K562 (cell line): ENCODE results near the gene PRTN3. TPM values are rescaled to one million over a fixed set of nuclear protein-coding genes. Genes with fewer than 3 reads are reported as not detected.

ENCODE experiments used
- C11orf30 ChIP-seq: fragments of 450-650 bp; IDR thresholded peaks from 2 replicates; pipeline ENCODE4 v1.6.1; 2016; ENCODE audit warnings: low read depth, mild to moderate bottlenecking
- ESRRB ChIP-seq: fragments of 250-450 bp; sonication (Bioruptor Pico); IDR thresholded peaks from 2 replicates; pipeline ENCODE4 v1.5.0; 2020; ENCODE audit warnings: mild to moderate bottlenecking, moderate library complexity, borderline replicate concordance
- ETV6 ChIP-seq, 3 experiments: fragments of 150-350 bp in 1 of 3; sonication (generic) in 1 of 3; formaldehyde crosslinking in 1 of 3; IDR thresholded peaks; 2 replicates each; pipeline versions ENCODE4 v1.6.1 to v1.8.0; 2014 to 2022; ENCODE audit warnings: borderline replicate concordance in 2 of 3, low read depth in 2 of 3, antibody characterized with exemption in 1 of 3, low read length in 1 of 3, mild to moderate bottlenecking in 1 of 3, missing genetic modification reagents in 1 of 3
- MBD1 ChIP-seq: fragments of 250-450 bp; sonication (Bioruptor Pico); IDR thresholded peaks from 2 replicates; pipeline ENCODE4 v1.8.0; 2022; ENCODE audit warnings: inconsistent platforms
- MTA1 ChIP-seq: fragments of 450-650 bp; IDR thresholded peaks from 2 replicates; pipeline ENCODE4 v1.6.1; 2017; ENCODE audit warnings: borderline replicate concordance
- MTA3 ChIP-seq: fragments of 450-650 bp; formaldehyde crosslinking; IDR thresholded peaks from 2 replicates; pipeline ENCODE4 v1.6.1; 2017; ENCODE audit warnings: mild to moderate bottlenecking, borderline replicate concordance
- NUFIP1 ChIP-seq: fragments of 450-650 bp; IDR thresholded peaks from 2 replicates; pipeline ENCODE4 v1.6.1; 2018; ENCODE audit not compliant: partially characterized antibody
- PHB ChIP-seq: fragments of 250-450 bp; sonication (Bioruptor Pico); IDR thresholded peaks from 2 replicates; pipeline ENCODE4 v1.5.0; 2021
- RBM15 ChIP-seq: fragments of 200-400 bp; formaldehyde crosslinking; IDR thresholded peaks from 2 replicates; pipeline ENCODE4 v1.6.1; 2018; ENCODE audit warnings: mild to moderate bottlenecking, low read length, moderate library complexity; ENCODE audit not compliant: insufficient read depth
- SMAD3 ChIP-seq: fragments of 450-650 bp; formaldehyde crosslinking; conservative IDR thresholded peaks from 2 replicates; pipeline ENCODE4 v1.4.0; 2020; ENCODE audit warnings: mild to moderate bottlenecking
- TAF7 ChIP-seq: fragments of 450-650 bp; IDR thresholded peaks from 2 replicates; pipeline ENCODE4 v1.6.1; 2016; ENCODE audit warnings: missing genetic modification characterization, missing compliant biosample characterization
- U2AF1 ChIP-seq: fragments of 200-400 bp; formaldehyde crosslinking; optimal IDR thresholded peaks from 2 replicates; pipeline ENCODE3; 2017; ENCODE audit warnings: mild to moderate bottlenecking, low read depth, low read length, moderate library complexity
- ZKSCAN8 ChIP-seq: fragments of 200-800 bp; sonication (Bioruptor generic); IDR thresholded peaks from 2 replicates; pipeline ENCODE4 v1.6.1; 2016; ENCODE audit warnings: missing genetic modification characterization, missing compliant biosample characterization
- ZNF511 ChIP-seq: sonication (generic); formaldehyde crosslinking; IDR thresholded peaks from 2 replicates; pipeline ENCODE4 v1.8.0; 2022; ENCODE audit warnings: mild to moderate bottlenecking, missing genetic modification reagents
- ZNF764 ChIP-seq: fragments of 250-450 bp; sonication (Bioruptor Pico); IDR thresholded peaks from 2 replicates; pipeline ENCODE4 v1.4.0; 2020; ENCODE audit warnings: low read depth, mild to moderate bottlenecking, moderate library complexity
- ZNF785 ChIP-seq: fragments of 250-450 bp; sonication (Bioruptor Pico); IDR thresholded peaks from 2 replicates; pipeline ENCODE4 v1.4.0; 2020; ENCODE audit warnings: mild to moderate bottlenecking
- polyA plus RNA-seq, 8 experiments: library from polyadenylated mRNA; depleted of rRNA in 4 of 8; stranded (reverse) in 5 of 8; unstranded in 3 of 8; fragments of >200 nt; fragmentation: Nextera tagmentation in 2 of 8; fragmentation: Illumina TruSeq in 1 of 8; extraction: Ambion mirVana in 2 of 8; extraction: Trizol in 1 of 8; gene quantifications; 2 replicates each; pipeline versions ENCODE4 v1.2.1 to v1.2.3, GENCODE V29; 2011 to 2014; ENCODE audit warnings: inconsistent platforms in 1 of 8, missing spikeins in 1 of 8
- total RNA-seq, 7 experiments: library from RNA; depleted of rRNA in 6 of 7; stranded (reverse); fragments of >200 nt in 6 of 7; fragmentation: Illumina TruSeq in 2 of 7; extraction: Trizol in 2 of 7; gene quantifications; 2 replicates each; pipeline versions ENCODE4 v1.2.1 to v1.2.3, GENCODE V29; 2011 to 2021; ENCODE audit warnings: low replicate concordance in 1 of 7
- TF ChIP-seq, protein P1 (sequence below): sonication (generic); formaldehyde crosslinking; IDR thresholded peaks from 2 replicates; pipeline ENCODE4 v1.8.0; 2022; ENCODE audit warnings: missing genetic modification reagents, mild to moderate bottlenecking, borderline replicate concordance
- TF ChIP-seq, protein P2 (sequence below): sonication (generic); formaldehyde crosslinking; IDR thresholded peaks from 2 replicates; pipeline ENCODE4 v1.8.0; 2022; ENCODE audit warnings: missing genetic modification reagents, mild to moderate bottlenecking, borderline replicate concordance
- TF ChIP-seq, protein P3 (sequence below): fragments of 250-450 bp; sonication (Bioruptor Pico); IDR thresholded peaks from 2 replicates; pipeline ENCODE4 v1.8.0; 2021; ENCODE audit warnings: moderate library complexity, mild to moderate bottlenecking, inconsistent platforms
- TF ChIP-seq, protein P4 (sequence below): sonication (generic); formaldehyde crosslinking; IDR thresholded peaks from 2 replicates; pipeline ENCODE4 v1.5.0; 2020; ENCODE audit warnings: missing genetic modification reagents

Gene PRTN3
- total and polyA plus RNA-seq, 9 of the 15 experiments (the other 6 are each of a cell fraction or from before 2014, with no cell fraction given): 0.14 to 0.86 (median 0.43) TPM; not detected in 3

DNA sequence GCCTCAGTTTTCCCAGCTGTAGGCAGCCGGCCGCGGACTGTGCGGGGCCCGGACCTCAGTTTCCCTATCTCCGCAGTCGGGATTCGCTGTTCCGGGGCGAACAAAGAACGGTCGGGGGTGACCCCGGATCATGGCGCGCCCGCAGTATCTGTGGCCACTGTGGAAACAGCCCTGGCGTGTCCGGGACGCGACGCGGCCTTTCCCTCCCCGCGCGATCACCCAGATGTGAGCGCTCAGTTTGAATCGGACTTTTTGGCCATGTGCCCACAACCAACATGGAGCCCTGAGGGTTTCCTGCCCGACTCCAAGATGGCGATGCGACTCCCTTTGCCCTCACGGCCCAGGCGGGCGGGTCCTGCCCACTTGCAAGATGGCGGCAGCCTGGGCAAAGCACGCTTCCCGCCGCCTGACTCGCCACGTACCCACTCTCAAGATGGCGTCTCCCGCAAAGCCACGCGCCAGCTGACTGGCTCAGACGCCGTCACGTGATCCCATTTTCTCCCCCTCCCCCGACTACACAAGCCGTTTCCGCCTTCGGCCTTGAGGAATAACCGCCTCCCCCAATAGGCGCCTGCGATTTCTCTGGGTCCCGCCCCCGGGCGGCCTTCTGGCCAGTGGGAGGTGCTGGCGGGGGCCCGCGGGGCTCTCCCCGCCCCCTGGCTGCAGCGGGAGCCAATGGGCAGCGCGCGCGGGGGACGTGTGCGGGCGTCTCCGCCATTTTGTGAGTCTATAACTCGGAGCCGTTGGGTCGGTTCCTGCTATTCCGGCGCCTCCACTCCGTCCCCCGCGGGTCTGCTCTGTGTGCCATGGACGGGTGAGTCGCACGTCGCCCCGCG is 43.9 kb upstream of the PRTN3 start, which contains the start of gene PTBP1 (continued):
- TF ChIP-seq, protein P1, sequence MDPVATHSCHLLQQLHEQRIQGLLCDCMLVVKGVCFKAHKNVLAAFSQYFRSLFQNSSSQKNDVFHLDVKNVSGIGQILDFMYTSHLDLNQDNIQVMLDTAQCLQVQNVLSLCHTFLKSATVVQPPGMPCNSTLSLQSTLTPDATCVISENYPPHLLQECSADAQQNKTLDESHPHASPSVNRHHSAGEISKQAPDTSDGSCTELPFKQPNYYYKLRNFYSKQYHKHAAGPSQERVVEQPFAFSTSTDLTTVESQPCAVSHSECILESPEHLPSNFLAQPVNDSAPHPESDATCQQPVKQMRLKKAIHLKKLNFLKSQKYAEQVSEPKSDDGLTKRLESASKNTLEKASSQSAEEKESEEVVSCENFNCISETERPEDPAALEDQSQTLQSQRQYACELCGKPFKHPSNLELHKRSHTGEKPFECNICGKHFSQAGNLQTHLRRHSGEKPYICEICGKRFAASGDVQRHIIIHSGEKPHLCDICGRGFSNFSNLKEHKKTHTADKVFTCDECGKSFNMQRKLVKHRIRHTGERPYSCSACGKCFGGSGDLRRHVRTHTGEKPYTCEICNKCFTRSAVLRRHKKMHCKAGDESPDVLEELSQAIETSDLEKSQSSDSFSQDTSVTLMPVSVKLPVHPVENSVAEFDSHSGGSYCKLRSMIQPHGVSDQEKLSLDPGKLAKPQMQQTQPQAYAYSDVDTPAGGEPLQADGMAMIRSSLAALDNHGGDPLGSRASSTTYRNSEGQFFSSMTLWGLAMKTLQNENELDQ (CRISPR knock-in tag): no peak
- TF ChIP-seq C11orf30: no peak
- peak; percentile 79 for TF ChIP-seq TAF7 (tag)
- TF ChIP-seq MTA1: 0 out of 2 replicates have a peak, but pooled peaks have one; percentile 61
- TF ChIP-seq SMAD3 (CRISPR knock-in tag): 0 out of 2 replicates have a peak, but pooled peaks have one; percentile 32
- TF ChIP-seq ESRRB (CRISPR knock-in tag): no peak
- TF ChIP-seq ZNF511 (CRISPR knock-in tag): 0 out of 2 replicates have a peak, but pooled peaks have one; percentile 20
- TF ChIP-seq ZNF764 (CRISPR knock-in tag): no peak
- TF ChIP-seq, protein P2, sequence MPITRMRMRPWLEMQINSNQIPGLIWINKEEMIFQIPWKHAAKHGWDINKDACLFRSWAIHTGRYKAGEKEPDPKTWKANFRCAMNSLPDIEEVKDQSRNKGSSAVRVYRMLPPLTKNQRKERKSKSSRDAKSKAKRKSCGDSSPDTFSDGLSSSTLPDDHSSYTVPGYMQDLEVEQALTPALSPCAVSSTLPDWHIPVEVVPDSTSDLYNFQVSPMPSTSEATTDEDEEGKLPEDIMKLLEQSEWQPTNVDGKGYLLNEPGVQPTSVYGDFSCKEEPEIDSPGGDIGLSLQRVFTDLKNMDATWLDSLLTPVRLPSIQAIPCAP (CRISPR knock-in tag): no peak
- TF ChIP-seq NUFIP1: no peak
- TF ChIP-seq, protein P3, sequence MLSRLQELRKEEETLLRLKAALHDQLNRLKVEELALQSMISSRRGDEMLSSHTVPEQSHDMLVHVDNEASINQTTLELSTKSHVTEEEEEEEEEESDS (CRISPR knock-in tag): no peak
- TF ChIP-seq RBM15: no peak
- TF ChIP-seq MBD1 (CRISPR knock-in tag): no peak
- peak; percentile 82; the same call in 1 of the 2 replicates for TF ChIP-seq MTA3
- TF ChIP-seq PHB (CRISPR knock-in tag): no peak
- TF ChIP-seq ZKSCAN8 (CRISPR knock-in tag): no peak
- TF ChIP-seq ZNF785 (CRISPR knock-in tag): no peak
- TF ChIP-seq ETV6 (IDR thresholded peaks at IDR 0.05; ENCODE audit: borderline replicate concordance in 1 of 2, low read depth in 2 of 2, low read length in 1 of 2): 0 out of 4 replicates have a peak, but pooled peaks of 1 of the 2 experiments have one; percentile 27
- TF ChIP-seq ETV6 (CRISPR knock-in tag; IDR thresholded peaks at IDR 0.05; ENCODE audit: borderline replicate concordance): no peak
- no peak for TF ChIP-seq U2AF1
- TF ChIP-seq, protein P4, sequence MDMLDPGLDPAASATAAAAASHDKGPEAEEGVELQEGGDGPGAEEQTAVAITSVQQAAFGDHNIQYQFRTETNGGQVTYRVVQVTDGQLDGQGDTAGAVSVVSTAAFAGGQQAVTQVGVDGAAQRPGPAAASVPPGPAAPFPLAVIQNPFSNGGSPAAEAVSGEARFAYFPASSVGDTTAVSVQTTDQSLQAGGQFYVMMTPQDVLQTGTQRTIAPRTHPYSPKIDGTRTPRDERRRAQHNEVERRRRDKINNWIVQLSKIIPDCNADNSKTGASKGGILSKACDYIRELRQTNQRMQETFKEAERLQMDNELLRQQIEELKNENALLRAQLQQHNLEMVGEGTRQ (CRISPR knock-in tag): peak; percentile 99
